ENCODE results near the gene CCDC3.

DNA sequence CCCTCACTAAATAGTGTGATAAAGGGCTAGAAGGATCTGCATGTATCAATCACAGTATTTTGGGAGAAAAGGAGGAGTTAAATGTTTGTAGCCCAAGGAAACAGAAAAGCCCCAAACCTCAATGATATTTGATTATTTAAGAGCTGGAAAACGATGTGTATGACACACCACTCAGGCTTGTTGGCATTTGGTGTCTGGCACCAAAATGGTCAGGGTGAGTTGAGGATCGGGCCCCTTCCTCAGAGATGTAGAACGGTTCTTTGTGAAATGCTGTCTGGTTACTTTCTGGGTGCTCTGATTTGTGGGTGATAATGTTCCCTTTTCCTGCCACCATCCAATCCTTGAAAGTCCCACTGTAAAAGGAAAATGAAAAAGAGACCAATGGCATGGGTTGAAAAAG is 113.7 kb downstream of the CCDC3 start:
- no peak for TF ChIP-seq EZH2 (IDR thresholded peaks at IDR 0.05; ENCODE audit: insufficient read depth, poor library complexity, severe bottlenecking)
- no peak for TF ChIP-seq EZH2phosphoT487 (IDR thresholded peaks at IDR 0.05; ENCODE audit: insufficient read depth, low read depth)
